ENCODE results near the gene COL8A2. TPM values are rescaled to one million over a fixed set of nuclear protein-coding genes. Genes with fewer than 3 reads are reported as not detected.

The COL8A2 gene
- polyA plus RNA-seq, 1 experiment, result 6.8 TPM

DNA sequence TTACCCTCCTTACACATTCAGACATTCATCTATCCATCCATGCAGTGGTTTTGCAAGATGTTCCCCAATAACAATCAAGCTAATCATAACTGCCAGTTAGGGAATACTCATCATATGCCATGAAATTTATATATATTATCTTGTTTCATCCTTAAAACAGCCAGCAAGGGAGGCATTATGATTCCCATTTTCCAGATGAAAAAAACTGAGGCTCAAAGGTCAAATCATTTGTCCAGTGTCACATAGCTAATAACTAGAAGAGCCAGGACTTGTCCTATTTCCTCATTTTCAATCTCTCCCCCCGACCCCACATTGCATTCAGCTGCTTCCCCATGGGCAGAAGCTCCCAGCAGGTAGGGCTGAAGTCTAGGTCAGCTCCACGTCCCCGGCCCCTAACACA lies 7.0 kb upstream of the COL8A2 start:
- ChIA-PET CTCF (interaction anchor here (0.8 to 12.1 kb wide), 3 partner anchors 13 to 56 kb away, joined by 3 to 382 read pairs (median 3); no protein-coding TSS in a partner anchor), POLR2A (no interaction called here)
- no peak overlapping the region for H3K4me3 ChIP-seq (ENCODE audit: low read depth, low read length)
- no peak for DNase-seq (ENCODE audit: low read depth)
- no peak for TF ChIP-seq CTCF (IDR thresholded peaks at IDR 0.05; ENCODE audit: insufficient read depth, low read depth, low read length)
- H3K27me3 ChIP-seq (ENCODE audit: control insufficient read depth, insufficient read depth, low read length), result no peaks in the 10 kb centered on the region
- no peaks in the 10 kb centered on the region for H3K36me3 ChIP-seq (ENCODE audit: control insufficient read depth, insufficient read depth, low read length)

GRCh38 chr1:36128905-36129206 lies 3.8 kb upstream of the COL8A2 start:
- ChIA-PET CTCF (interaction anchor here (0.8 to 12.1 kb wide), 4 partner anchors 10 to 59 kb away, joined by 3 to 382 read pairs (median 4); no protein-coding TSS in a partner anchor), POLR2A (no interaction called here)

GRCh38 chr1:36128126-36128904 lies 3.3 kb upstream of the COL8A2 start:
- TF ChIP-seq CTCF (IDR thresholded peaks at IDR 0.05; ENCODE audit: insufficient read depth, low read depth, low read length), result no peak
- H3K36me3 ChIP-seq (ENCODE audit: control insufficient read depth, insufficient read depth, low read length), result no peaks in the 10 kb centered on the region
- DNase-seq (ENCODE audit: low read depth), result no peak
- no peak overlapping the region for H3K4me3 ChIP-seq (ENCODE audit: low read depth, low read length)
- ChIA-PET CTCF (interaction anchor here (0.7 to 12.1 kb wide), 5 partner anchors 10 to 60 kb away, joined by 3 to 382 read pairs (median 4); no protein-coding TSS in a partner anchor), POLR2A (no interaction called here)
- H3K27me3 ChIP-seq (ENCODE audit: control insufficient read depth, insufficient read depth, low read length), result peaks cover 3% of the 10 kb centered on the region; the same call in 1 of the 2 replicates

More at GRCh38 chr1:36128905-36129206, 3.8 kb upstream of the COL8A2 start:
- no peaks in the 10 kb centered on the region for H3K36me3 ChIP-seq (ENCODE audit: control insufficient read depth, insufficient read depth, low read length)
- peaks cover 3% of the 10 kb centered on the region; the same call in 1 of the 2 replicates for H3K27me3 ChIP-seq (ENCODE audit: control insufficient read depth, insufficient read depth, low read length)
- no peak for TF ChIP-seq CTCF (IDR thresholded peaks at IDR 0.05; ENCODE audit: insufficient read depth, low read depth, low read length)
- no peak overlapping the region for H3K4me3 ChIP-seq (ENCODE audit: low read depth, low read length)
- DNase-seq (ENCODE audit: low read depth), result no peak

DNA sequence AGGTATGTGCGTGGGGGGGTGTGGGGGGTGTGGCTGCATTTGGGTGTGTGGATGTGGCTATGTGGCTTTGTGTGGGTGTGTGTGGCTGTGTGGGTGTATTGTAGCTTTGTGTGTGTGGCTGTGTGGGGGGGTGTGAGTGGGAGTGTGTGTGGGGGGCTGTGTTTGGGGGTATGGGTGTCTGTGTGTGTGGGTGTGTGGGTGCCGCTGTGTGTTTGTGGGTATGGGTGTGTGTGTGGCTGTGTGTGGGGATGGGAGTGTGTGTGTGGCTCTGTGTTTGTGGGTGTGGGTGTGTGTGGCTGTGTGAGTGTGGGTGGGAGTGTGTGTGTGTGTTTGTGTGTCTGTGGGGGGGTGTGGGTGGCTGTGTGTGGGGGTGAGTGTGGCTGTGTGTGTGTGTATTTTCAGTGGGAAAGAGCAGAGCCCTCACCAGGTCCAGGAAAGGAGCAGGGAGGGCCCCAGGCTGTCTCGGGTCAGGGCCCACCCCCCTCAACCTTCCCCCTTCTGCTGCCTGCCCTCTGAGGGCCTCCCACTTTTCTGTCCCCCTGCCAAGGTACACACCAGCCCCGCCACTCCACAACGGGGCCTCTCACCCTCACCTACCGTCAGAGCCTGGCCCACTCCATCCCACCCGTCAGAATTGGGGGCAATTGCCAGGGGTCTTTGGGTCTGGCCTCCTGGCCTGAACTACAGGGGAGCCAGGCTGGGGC lies 1.9 kb upstream of the COL8A2 start:
- no peaks in the 10 kb centered on the region for H3K36me3 ChIP-seq (ENCODE audit: control insufficient read depth, insufficient read depth, low read length)
- DNase-seq (ENCODE audit: low read depth), result no peak
- POLR2A ChIA-PET, result interaction anchor here (0.6 kb wide), 1 partner anchor 13 kb away, joined by 3 read pairs; no protein-coding TSS in a partner anchor
- TF ChIP-seq CTCF (IDR thresholded peaks at IDR 0.05; ENCODE audit: insufficient read depth, low read depth, low read length), result no peak
- CTCF ChIA-PET, result interaction anchor here (0.6 to 12.1 kb wide), 3 partner anchors 9 to 25 kb away, joined by 3 to 382 read pairs (median 5); no protein-coding TSS in a partner anchor
- H3K27me3 ChIP-seq (ENCODE audit: control insufficient read depth, insufficient read depth, low read length), result peaks cover 3% of the 10 kb centered on the region; the same call in 1 of the 2 replicates
- H3K4me3 ChIP-seq (ENCODE audit: low read depth, low read length), result no peak overlapping the region
